Gastroesophageal sphincter (tissue), 3 donors: Measurements from ENCODE around the gene KLHL29.

Experiments used
- CTCF ChIP-seq, 4 experiments: fragments of 200-600 bp in 2 of 4; fragments of 450-650 bp in 2 of 4; sonication (generic) in 1 of 4; IDR thresholded peaks; one replicate each; pipeline ENCODE4 v1.5.1; 2017 to 2019; ENCODE audit warnings: antibody characterized with exemption in 4 of 4, mild to moderate bottlenecking in 2 of 4, moderate library complexity in 2 of 4
- EP300 ChIP-seq: sonication (generic); formaldehyde crosslinking; IDR thresholded peaks from one replicate; pipeline ENCODE4 v1.6.1; 2017; ENCODE audit warnings: antibody characterized with exemption, mild to moderate bottlenecking
- POLR2A ChIP-seq, 2 donors: fragments of 450-650 bp; IDR thresholded peaks; one replicate each; pipeline ENCODE4 v1.6.1; 2017; ENCODE audit warnings: antibody characterized with exemption in 2 of 2, mild to moderate bottlenecking in 2 of 2, moderate library complexity in 1 of 2

DNA sequence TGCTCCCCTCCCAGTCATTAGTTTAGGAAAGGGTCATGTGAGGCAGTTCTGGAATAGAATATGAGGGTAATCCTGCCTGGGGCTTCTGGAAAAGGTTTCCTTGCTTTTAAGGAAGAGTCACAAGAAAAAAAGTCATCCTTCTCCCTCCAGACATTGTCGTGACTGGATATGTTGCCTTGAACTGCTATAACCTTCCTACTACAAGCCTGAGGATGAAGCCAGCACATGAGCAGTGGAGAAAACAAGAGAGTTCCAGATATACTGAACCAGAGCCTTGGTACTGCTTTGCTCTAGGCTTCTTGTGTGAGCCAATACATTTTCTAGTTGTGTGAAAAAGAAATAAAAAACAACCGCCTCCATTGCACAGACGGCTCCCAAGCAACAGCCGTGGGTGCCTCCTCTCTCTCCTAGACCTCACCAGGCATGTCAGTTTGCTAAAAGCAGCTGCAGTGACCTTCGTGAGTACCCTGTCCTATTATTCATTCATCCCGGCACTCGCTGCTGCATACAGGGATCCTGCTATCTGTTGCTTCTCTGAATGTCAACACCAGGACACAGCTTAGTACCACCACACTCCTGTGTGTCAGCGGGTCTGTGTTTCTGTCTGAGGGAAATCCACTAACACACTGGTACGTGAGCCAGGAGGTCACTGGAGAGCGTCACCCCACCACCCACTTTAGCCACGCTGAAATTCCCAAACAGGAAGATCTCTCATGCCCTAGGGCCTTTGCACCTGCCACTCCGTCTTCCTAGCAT, 186.7 kb downstream of the KLHL29 start:
- TF ChIP-seq CTCF (IDR thresholded peaks at IDR 0.05) (no peak), POLR2A (IDR thresholded peaks at IDR 0.05) (no peak), EP300 (no peak)
